Lung (tissue), 12 donors: ENCODE measurements around the gene CARD11. TPM values are rescaled to one million over a fixed set of nuclear protein-coding genes. Genes with fewer than 3 reads are reported as not detected.

Experiments
- ATAC-seq: fragments of 200-7000 bp; cut with Tn5 transposase; one replicate; pipeline ENCODE4 v1.9.1; 2020; ENCODE audit warnings: moderate number of reproducible peaks; ENCODE audit not compliant: insufficient read depth, low FRiP score
- DNase-seq, 3 donors: peaks; one replicate each; pipeline ENCODE4 v3.0.0-alpha.2; 2013 to 2017
- H3K27ac ChIP-seq, 2 donors: one replicate each; pipeline ENCODE4 v1.5.1; 2013; ENCODE audit warnings: mild to moderate bottlenecking in 2 of 2, moderate library complexity in 2 of 2, control low read depth in 1 of 2, inconsistent platforms in 1 of 2, low read depth in 1 of 2, low read length in 1 of 2
- H3K27me3 ChIP-seq, 3 donors: one replicate each; pipeline ENCODE4 v1.5.1; 2013; ENCODE audit warnings: low read length in 2 of 3; ENCODE audit not compliant: control insufficient read depth in 3 of 3, insufficient read depth in 3 of 3
- H3K36me3 ChIP-seq, 4 donors: one replicate each; pipeline ENCODE4 v1.5.1; 2013; ENCODE audit warnings: low read length in 4 of 4, mild to moderate bottlenecking in 1 of 4, moderate library complexity in 1 of 4; ENCODE audit not compliant: control insufficient read depth in 4 of 4, insufficient read depth in 4 of 4
- H3K4me1 ChIP-seq, 5 donors: one replicate each; pipeline ENCODE4 v1.5.1; 2013; ENCODE audit warnings: low read length in 5 of 5, mild to moderate bottlenecking in 2 of 5, moderate library complexity in 1 of 5; ENCODE audit not compliant: control insufficient read depth in 5 of 5, insufficient read depth in 5 of 5
- H3K4me3 ChIP-seq: one replicate; pipeline ENCODE4 v1.5.1; 2013; ENCODE audit warnings: mild to moderate bottlenecking, control low read depth, moderate library complexity
- H3K9ac ChIP-seq, 2 donors: one replicate each; pipeline ENCODE4 v1.5.1; 2013; ENCODE audit warnings: low read length in 2 of 2, control low read depth in 1 of 2; ENCODE audit not compliant: insufficient read depth in 1 of 2
- H3K9me3 ChIP-seq, 4 donors: one replicate each; pipeline ENCODE4 v1.5.1; 2013; ENCODE audit warnings: low read length in 3 of 4, mild to moderate bottlenecking in 1 of 4, moderate library complexity in 1 of 4; ENCODE audit not compliant: control insufficient read depth in 4 of 4, insufficient read depth in 3 of 4
- CTCF ChIP-seq: IDR thresholded peaks from 2 replicates; pipeline ENCODE4 v1.5.1; 2012; ENCODE audit warnings: mild to moderate bottlenecking; ENCODE audit errors: control extremely low read depth, extremely low read depth
- WGBS, 2 donors: extraction: QIAGEN DNeasy Blood & Tissue Kit; methylation state at CpG; one replicate each; pipeline ENCODE4 v1.1.7; 2013; 5-methylcytosine and 5-hydroxymethylcytosine counted together
- polyA plus RNA-seq, 2 donors: library from polyadenylated mRNA; stranded (reverse); fragments of 200-250 nt; gene quantifications; one replicate each; pipeline ENCODE4 v1.2.1, GENCODE V29; 2013
- total RNA-seq, 2 donors: library from RNA; depleted of rRNA in 1 of 2; stranded (reverse); fragments of >200 nt in 1 of 2; gene quantifications; one replicate each; pipeline ENCODE4 v1.2.1, GENCODE V29; 2014 to 2021
- donor health status: control.
- donor health status: control.
- donor health status: Bipolar disorder and iron deficiency.
- donor health status: healthy.
- donor health status: DM: yes; HTN: yes; CAD: no.

Gene CARD11
- total and polyA plus RNA-seq, 4 donors, result 1.5 to 4.3 (median 3.7) TPM

- H3K4me3 ChIP-seq, result no peak overlapping the region
- H3K27me3 ChIP-seq, result no peaks in the 10 kb centered on the region
- TF ChIP-seq CTCF, result no peak
- H3K27ac ChIP-seq, result no peak overlapping the region
- ATAC-seq (no peak), DNase-seq (no peak)
- peaks cover 0 to 17% (median 10%) of the 10 kb centered on the region in 5 donors for H3K4me1 ChIP-seq
- 95 to 96% methylated on average over 6 of the region's 6 CpGs for WGBS, 2 donors
- peaks cover 0 to 3% (median 0%) of the 10 kb centered on the region in 4 donors for H3K9me3 ChIP-seq
- no peak overlapping the region for H3K9ac ChIP-seq
- no peaks in the 10 kb centered on the region for H3K36me3 ChIP-seq
These were observed 183.7 kb downstream of the CARD11 start for GRCh38 chr7:2859952-2860351.

DNA sequence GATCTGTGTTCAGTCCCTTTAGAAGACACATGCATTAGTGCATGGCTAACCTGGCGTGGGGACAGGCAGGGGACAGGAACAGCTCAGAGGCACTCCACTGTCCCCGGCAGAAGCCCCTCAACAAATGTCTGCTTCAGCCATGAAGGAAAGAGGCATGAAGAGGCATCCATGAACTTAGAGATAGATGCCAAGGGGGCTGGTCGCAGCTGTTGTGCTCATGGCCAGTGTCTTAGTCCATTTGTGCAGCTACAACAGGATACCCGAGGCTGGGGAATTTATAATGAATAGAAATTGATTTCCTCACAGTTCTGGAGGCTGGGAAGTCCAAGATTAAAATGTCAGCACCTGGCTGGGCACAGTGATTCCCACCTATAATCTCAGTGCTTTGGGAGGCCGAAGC is 185.0 kb downstream of the CARD11 start:
- no peaks in the 10 kb centered on the region for H3K36me3 ChIP-seq
- DNase-seq, result no peak

GRCh38 chr7:2856388-2857169 is 187.1 kb downstream of the CARD11 start:
- no peak overlapping the region for H3K9ac ChIP-seq
- H3K27ac ChIP-seq, result no peak overlapping the region
- 81 to 87% methylated on average over 5 of the region's 5 CpGs for WGBS, 2 donors
- DNase-seq, result no peak
- H3K9me3 ChIP-seq, result peaks cover 0 to 3% (median 0%) of the 10 kb centered on the region in 4 donors
- no peak overlapping the region for H3K4me3 ChIP-seq
- H3K27me3 ChIP-seq, result no peaks in the 10 kb centered on the region
- peaks cover 0 to 4% (median 0%) of the 10 kb centered on the region in 5 donors for H3K4me1 ChIP-seq
- TF ChIP-seq CTCF, result no peak
- ATAC-seq, result no peak
- no peaks in the 10 kb centered on the region for H3K36me3 ChIP-seq

More for the DNA sequence above, 185.0 kb downstream of the CARD11 start:
- Histone ChIP-seq H3K4me3 (no peak overlapping the region), H3K9me3 (peaks cover 0 to 3% (median 0%) of the 10 kb centered on the region in 4 donors), H3K27me3 (no peaks in the 10 kb centered on the region), H3K27ac (no peak overlapping the region), H3K9ac (no peak overlapping the region), H3K4me1 (peaks cover 0 to 9% (median 7%) of the 10 kb centered on the region in 5 donors)
- 91 to 93% methylated on average over 5 of the region's 5 CpGs for WGBS, 2 donors
- no peak for TF ChIP-seq CTCF
- no peak for ATAC-seq

Other genes starting within 250 kb of the CARD11 start
- gene GNA12, start 199.6 kb downstream of the CARD11 start, total RNA-seq, result 10 to 100 TPM; 34.4 to 51.9 TPM
- gene GNA12, start 199.6 kb downstream of the CARD11 start, polyA plus RNA-seq, result 10 to 100 TPM; 11.0 to 32.6 TPM